Epithelial cell of proximal tubule (primary cell): Measurements from ENCODE around the gene DLK1. TPM values are rescaled to one million over a fixed set of nuclear protein-coding genes. Genes with fewer than 3 reads are reported as not detected.

ENCODE experiments used
- DNase-seq: peaks from one replicate; pipeline ENCODE4 v3.0.0-alpha.2; 2011; ENCODE audit warnings: low read depth
- H3K4me3 ChIP-seq: 2 replicates; pipeline ENCODE4 v1.5.1; 2011; ENCODE audit warnings: low read depth, mild to moderate bottlenecking, low read length
- CTCF ChIP-seq: conservative IDR thresholded peaks from 2 replicates; pipeline ENCODE4 v1.5.1; 2012; ENCODE audit warnings: low read depth, mild to moderate bottlenecking, low read length
- total RNA-seq: library from RNA; depleted of rRNA; stranded (reverse); fragments of >200 nt; gene quantifications from 2 replicates; pipeline ENCODE4 v1.2.3, GENCODE V29; 2015

The DLK1 gene
- total RNA-seq, 1 donor from 2014 or later = not detected

DNA sequence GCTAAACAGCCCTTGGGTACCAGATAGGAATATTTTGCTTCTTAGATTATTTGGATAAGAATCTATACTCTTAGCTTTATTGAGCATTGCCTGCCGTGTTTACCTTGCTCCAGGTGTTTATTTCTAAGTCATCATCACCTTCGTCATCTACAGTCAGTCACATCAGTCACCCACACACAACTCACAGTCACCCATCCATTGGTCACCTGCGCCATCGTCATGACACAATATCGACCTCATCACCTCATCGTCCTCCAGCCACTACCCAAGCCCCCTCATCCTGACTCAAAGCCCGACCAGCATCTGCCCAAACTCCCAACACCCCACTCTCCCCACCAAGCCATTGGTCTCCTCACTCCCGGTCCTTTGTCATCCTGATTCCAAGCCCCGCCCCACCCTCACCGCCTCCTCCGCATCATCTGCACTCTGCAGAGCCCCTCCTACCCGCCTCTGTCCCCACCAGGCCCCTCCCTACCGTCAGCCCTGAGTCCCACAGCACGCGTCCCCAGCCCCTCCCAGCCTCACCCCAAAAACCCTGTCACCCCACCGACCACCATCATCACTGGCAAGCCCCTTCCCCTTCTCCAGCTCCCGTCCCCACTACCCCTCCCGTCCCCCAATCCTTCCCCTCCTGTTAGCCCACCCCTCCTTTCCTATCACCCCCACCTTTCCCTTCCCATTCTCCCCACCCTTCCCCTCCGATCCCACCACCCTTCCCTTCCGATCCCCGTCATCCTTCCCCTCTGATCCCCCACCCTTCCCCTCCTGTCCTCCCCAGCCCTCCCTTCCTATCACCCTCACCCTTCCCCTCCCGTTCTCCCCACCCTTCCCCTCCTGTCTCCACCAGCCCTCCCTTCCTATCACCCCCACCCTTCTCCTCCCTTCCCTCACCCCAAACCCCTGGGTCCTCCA is 9.8 kb downstream of the DLK1 start:
- H3K4me3 ChIP-seq = no peak overlapping the region
- TF ChIP-seq CTCF = no peak
- no peak for DNase-seq

DNA sequence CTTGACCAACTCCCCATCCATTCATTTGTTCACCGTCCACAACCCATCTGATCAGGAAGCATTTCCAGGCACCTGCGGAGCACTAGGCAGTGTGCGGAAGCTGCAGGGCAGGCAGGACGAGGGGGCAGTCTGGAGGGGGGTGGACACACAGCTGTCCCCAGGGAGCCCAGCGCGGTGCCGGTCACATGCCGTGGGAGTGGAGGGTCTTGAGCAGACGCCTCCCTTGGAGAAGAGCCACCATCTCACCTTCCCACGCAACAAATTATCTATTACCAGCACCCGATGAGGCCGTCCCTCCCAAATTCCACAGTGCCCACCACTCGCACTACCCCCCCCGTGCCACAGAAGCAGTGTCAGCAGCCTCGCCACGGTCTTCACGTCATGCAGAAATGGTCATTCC is 10.8 kb downstream of the DLK1 start:
- no peak for TF ChIP-seq CTCF
- no peak for DNase-seq
- no peak overlapping the region for H3K4me3 ChIP-seq

DNA sequence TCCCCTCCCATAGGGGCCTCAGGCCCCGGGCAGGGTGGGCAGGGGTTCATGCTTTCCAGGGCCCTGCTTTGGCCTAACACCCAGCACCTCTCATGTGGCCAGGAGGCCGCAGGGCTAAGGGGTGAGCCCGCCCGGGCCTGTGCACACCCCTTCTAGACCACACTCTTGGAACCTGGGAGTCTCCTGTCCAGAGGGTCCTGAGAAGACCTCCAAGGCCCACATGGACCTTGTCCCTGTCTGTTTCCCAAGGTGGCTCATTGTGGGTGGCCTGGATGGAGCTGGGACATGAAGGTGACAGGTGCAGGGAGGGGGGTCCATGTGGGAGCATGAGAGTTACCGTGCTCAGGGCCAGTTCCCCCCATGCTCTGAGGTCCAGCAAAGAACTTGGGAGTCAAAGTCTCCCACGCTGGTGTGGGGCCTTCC is 11.6 kb downstream of the DLK1 start:
- H3K4me3 ChIP-seq = no peak overlapping the region
- no peak for TF ChIP-seq CTCF
- DNase-seq = no peak

DNA sequence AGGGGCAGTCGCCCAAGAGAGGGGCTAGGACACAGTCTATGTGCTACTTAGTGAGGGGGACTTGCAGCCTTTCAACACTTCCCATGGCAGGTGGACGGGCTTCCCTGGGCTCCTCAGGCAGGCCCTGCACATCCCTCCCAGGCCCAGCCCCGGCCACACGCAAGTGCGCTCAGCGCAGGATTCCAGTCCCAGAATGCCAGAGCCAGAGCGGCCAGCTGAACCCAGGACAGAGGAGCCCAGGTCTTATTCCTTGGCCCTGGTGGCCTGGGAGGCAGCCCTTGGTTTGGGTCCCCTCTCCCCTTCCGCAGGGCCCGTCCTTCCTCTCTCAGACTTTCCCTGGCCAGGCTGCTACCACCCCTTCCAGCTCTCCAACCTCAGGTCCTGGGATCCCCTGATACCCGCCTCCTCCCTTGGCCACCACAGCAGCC is 12.0 kb downstream of the DLK1 start:
- H3K4me3 ChIP-seq = no peak overlapping the region
- no peak for TF ChIP-seq CTCF
- DNase-seq = no peak

- no peak overlapping the region for H3K4me3 ChIP-seq
- DNase-seq = no peak
- TF ChIP-seq CTCF = no peak
These were observed 12.6 kb downstream of the DLK1 start for GRCh38 chr14:100739306-100739705.

DNA sequence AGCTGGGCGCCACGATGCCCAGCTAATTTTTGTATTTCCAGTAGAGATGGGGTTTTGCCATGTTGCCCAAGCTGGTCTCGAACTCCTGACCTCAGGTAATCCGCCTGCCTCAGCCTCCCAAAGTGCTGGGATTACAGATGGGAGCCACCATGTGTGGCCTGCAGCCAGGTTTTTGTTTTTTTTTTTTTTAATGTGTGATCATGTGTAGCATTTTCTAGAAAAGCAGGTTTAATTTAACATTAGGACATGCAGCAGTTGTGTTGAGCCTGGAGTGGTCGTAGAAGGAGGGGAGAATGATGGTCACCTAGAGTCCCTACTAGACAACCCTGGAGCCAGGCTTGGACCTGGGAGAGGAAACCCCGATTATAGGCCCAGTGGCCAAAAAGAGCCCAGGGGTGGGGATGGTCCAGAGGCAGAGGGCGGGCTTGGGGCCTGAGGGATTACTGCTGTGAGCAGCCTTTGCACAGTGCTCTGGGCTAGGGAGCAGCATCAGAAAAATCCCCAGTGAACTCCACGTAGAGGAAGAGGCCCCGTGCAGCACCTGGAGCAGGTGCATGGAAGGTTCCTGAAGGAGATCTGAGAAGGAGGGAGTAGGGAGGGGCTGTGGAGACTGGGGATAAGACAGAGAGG is 13.6 kb downstream of the DLK1 start:
- H3K4me3 ChIP-seq = no peak overlapping the region
- DNase-seq = no peak
- TF ChIP-seq CTCF = no peak
